Inferior parietal cortex (tissue), 1 donor: ENCODE measurements around the gene FAT2.
"Not testable (repeated sequence)": the region's sequence is repeated elsewhere in the genome, so short reads cannot be mapped to it uniquely, and the experiment has no call there.

Experiments used
- DNase-seq: peaks from one replicate; pipeline ENCODE4 v3.0.0-alpha.2; 2016; ENCODE audit errors: extremely low spot score

FAT2 gene

GRCh38 chr5:151581812-151582583 lies 9.1 kb downstream of the FAT2 start:
- DNase-seq, result no peak

GRCh38 chr5:151581347-151581746 lies 9.8 kb downstream of the FAT2 start:
- DNase-seq, result no peak

- DNase-seq, result no peak
Measured at GRCh38 chr5:151580858-151581257, 10.3 kb downstream of the FAT2 start.

GRCh38 chr5:151580239-151580638 lies 10.9 kb downstream of the FAT2 start:
- no peak for DNase-seq

GRCh38 chr5:151579146-151579545 lies 12.0 kb downstream of the FAT2 start:
- not testable (repeated sequence) for DNase-seq

- no peak for DNase-seq
Measured at GRCh38 chr5:151578326-151579025, 12.7 kb downstream of the FAT2 start.

- peak; percentile 2 for DNase-seq
Measured at GRCh38 chr5:151577566-151577965, 13.6 kb downstream of the FAT2 start.

- DNase-seq, result no peak
Measured at GRCh38 chr5:151574444-151574996, 16.6 kb downstream of the FAT2 start.

GRCh38 chr5:151572657-151573368 lies 18.3 kb downstream of the FAT2 start:
- no peak for DNase-seq

- DNase-seq, result no peak
Measured at GRCh38 chr5:151571270-151572173, 19.6 kb downstream of the FAT2 start.

GRCh38 chr5:151570512-151571269 lies 20.4 kb downstream of the FAT2 start:
- no peak for DNase-seq

GRCh38 chr5:151570058-151570457 lies 21.1 kb downstream of the FAT2 start:
- DNase-seq, result no peak

- no peak for DNase-seq
Measured at GRCh38 chr5:151569132-151570046, 21.7 kb downstream of the FAT2 start.

- DNase-seq, result no peak
Measured at GRCh38 chr5:151568036-151568435, 23.1 kb downstream of the FAT2 start.

GRCh38 chr5:151565971-151566370 lies 25.2 kb downstream of the FAT2 start:
- DNase-seq, result no peak

GRCh38 chr5:151562019-151562707 lies 29.0 kb downstream of the FAT2 start:
- DNase-seq, result no peak

GRCh38 chr5:151557951-151558350 lies 33.2 kb downstream of the FAT2 start:
- DNase-seq, result no peak

- DNase-seq, result no peak
Measured at GRCh38 chr5:151557466-151557865, 33.7 kb downstream of the FAT2 start.

- peak; percentile 2 for DNase-seq
Measured at GRCh38 chr5:151556806-151557205, 34.3 kb downstream of the FAT2 start.
